Transverse colon (tissue), 4 donors: Measurements from ENCODE around the gene GLYR1. TPM values are rescaled to one million over a fixed set of nuclear protein-coding genes. Genes with fewer than 3 reads are reported as not detected.

Experiments used
- DNase-seq: peaks from one replicate; pipeline ENCODE4 v3.0.0-alpha.2; 2019
- H3K27ac ChIP-seq, 4 donors: fragments of 200-600 bp; sonication (generic); 2 replicates each; pipeline ENCODE4 v1.5.1; 2016 to 2018; ENCODE audit warnings: inconsistent platforms in 4 of 4
- H3K27me3 ChIP-seq: fragments of 200-600 bp; sonication (generic); 2 replicates; pipeline ENCODE4 v1.5.1; 2017; ENCODE audit warnings: inconsistent platforms
- H3K36me3 ChIP-seq, 4 donors: fragments of 200-600 bp; sonication (generic); 2 replicates each; pipeline ENCODE4 v1.5.1; 2017 to 2019; ENCODE audit warnings: inconsistent platforms in 4 of 4
- H3K4me1 ChIP-seq, 4 donors: fragments of 200-600 bp; sonication (generic); 2 replicates each; pipeline ENCODE4 v1.5.1; 2017 to 2020; ENCODE audit warnings: inconsistent platforms in 4 of 4
- H3K4me3 ChIP-seq, 4 donors: fragments of 200-600 bp; sonication (generic); 1 replicate in 1 of 4; 2 replicates in 3 of 4; pipeline versions ENCODE4 v1.5.1 to v1.6.1; 2017 to 2019; ENCODE audit warnings: inconsistent platforms in 4 of 4
- H3K9me3 ChIP-seq, 2 donors: fragments of 200-600 bp; sonication (generic); 2 replicates each; pipeline ENCODE4 v1.5.1; 2017 to 2019; ENCODE audit warnings: inconsistent platforms in 2 of 2
- EP300 ChIP-seq: sonication (generic); formaldehyde crosslinking; IDR thresholded peaks from one replicate; pipeline ENCODE4 v1.6.1; 2017; ENCODE audit warnings: antibody characterized with exemption, low read depth
- POLR2A ChIP-seq: fragments of 450-650 bp; IDR thresholded peaks from one replicate; pipeline ENCODE4 v1.6.1; 2016; ENCODE audit warnings: antibody characterized with exemption, mild to moderate bottlenecking, moderate library complexity
- POLR2AphosphoS5 ChIP-seq, 3 donors: sonication (generic); formaldehyde crosslinking; IDR thresholded peaks; one replicate each; pipeline ENCODE4 v1.6.1; 2016; ENCODE audit warnings: antibody characterized with exemption in 3 of 3
- WGBS, 2 donors: methylation state at CpG; one replicate each; pipeline ENCODE4 v1.1.5; 2018; ENCODE audit warnings: low coverage in 1 of 2; 5-methylcytosine and 5-hydroxymethylcytosine counted together
- in situ Hi-C, 4 donors: fragments of 200-750 bp; cut with MboI; loops; one replicate each; pipeline versions ENCODE4 v1.15.0 to v1.15.1; 2017; ENCODE audit warnings: low sequenced_read_pairs in 3 of 4, low pct_ligation_motif_present in 1 of 4, low pct_unique_long_range_greater_than_20kb in 1 of 4
- intact Hi-C: fragments of 100-400 bp; cut with DNase I; formaldehyde crosslinking; loops from one replicate; pipeline ENCODE4 v1.15.1; 2023; ENCODE audit warnings: low total_unique reads
- total RNA-seq, 4 donors: library from RNA; depleted of rRNA; stranded (reverse); fragments of >200 nt; gene quantifications; one replicate each; pipeline ENCODE4 v1.1.0, GENCODE V29; 2016
- TF ChIP-seq, protein P1 (sequence below), 5 experiments: fragments of 200-600 bp in 3 of 5; fragments of 450-650 bp in 2 of 5; sonication (generic) in 3 of 5; IDR thresholded peaks; 1 replicate in 2 of 5; 2 replicates in 3 of 5; pipeline ENCODE4 v1.5.1; 2016 to 2017; ENCODE audit warnings: antibody characterized with exemption in 5 of 5, inconsistent platforms in 3 of 5, mild to moderate bottlenecking in 2 of 5, moderate library complexity in 1 of 5

GLYR1 gene
- total RNA-seq, 4 donors from 2014 or later: 50.2 to 88.4 (median 74.0) TPM

DNA sequence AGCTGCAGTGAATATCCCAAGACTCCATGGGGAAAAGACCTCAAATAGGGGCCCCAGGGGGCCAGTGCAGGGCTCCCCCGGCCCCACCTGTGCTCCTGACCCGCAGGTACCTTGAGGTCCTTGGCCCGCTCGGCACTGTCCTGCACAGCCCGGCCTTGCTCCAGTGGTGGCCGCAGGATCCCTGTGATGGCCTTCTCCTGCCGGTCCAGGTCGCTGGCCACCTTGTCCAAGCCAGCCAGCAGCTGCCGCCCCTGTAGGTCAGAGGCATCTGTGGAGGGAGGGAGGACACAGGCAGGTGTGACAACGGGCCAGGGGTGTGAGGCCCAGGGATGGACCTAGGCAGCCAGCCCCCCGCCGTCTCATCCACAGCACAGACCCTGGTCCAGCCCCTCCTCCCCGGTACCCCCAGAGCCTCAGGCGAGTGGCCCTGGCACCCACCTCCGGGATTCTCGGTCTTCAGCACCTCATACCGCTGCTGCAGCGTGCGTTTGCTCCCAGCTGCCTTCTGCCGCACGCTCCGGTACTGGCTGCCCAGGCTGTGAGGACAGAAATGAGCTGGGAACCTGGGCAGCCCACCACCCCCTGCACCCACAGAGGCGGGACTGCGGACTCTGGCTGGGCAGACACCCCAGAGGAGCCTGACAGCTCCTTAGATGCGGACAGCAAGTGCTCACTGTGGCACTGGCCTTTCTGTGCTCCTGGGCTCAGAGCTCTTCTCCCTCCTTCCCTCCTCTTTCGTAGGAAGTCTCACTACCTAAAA, 46.2 kb upstream of the GLYR1 start:
- in situ Hi-C loops (no loop called here), intact Hi-C loops (no loop called here)
- Histone ChIP-seq H3K4me3 (no peak overlapping the region), H3K36me3 (peaks cover 0 to 4% (median 0%) of the 10 kb centered on the region in 4 donors), H3K27ac (no peak overlapping the region), H3K4me1 (peaks cover 0 to 9% (median 0%) of the 10 kb centered on the region in 4 donors), H3K9me3 (no peaks in the 10 kb centered on the region), H3K27me3 (no peaks in the 10 kb centered on the region)
- WGBS, 2 donors: 89% methylated on average over 20 of the region's 26 CpGs; no CpG with 5 or more reads in 1 of the 2 donors
- TF ChIP-seq EP300: no peak
- TF ChIP-seq, protein P1, sequence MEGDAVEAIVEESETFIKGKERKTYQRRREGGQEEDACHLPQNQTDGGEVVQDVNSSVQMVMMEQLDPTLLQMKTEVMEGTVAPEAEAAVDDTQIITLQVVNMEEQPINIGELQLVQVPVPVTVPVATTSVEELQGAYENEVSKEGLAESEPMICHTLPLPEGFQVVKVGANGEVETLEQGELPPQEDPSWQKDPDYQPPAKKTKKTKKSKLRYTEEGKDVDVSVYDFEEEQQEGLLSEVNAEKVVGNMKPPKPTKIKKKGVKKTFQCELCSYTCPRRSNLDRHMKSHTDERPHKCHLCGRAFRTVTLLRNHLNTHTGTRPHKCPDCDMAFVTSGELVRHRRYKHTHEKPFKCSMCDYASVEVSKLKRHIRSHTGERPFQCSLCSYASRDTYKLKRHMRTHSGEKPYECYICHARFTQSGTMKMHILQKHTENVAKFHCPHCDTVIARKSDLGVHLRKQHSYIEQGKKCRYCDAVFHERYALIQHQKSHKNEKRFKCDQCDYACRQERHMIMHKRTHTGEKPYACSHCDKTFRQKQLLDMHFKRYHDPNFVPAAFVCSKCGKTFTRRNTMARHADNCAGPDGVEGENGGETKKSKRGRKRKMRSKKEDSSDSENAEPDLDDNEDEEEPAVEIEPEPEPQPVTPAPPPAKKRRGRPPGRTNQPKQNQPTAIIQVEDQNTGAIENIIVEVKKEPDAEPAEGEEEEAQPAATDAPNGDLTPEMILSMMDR (IDR thresholded peaks at IDR 0.05): no peak
- DNase-seq: no peak

DNA sequence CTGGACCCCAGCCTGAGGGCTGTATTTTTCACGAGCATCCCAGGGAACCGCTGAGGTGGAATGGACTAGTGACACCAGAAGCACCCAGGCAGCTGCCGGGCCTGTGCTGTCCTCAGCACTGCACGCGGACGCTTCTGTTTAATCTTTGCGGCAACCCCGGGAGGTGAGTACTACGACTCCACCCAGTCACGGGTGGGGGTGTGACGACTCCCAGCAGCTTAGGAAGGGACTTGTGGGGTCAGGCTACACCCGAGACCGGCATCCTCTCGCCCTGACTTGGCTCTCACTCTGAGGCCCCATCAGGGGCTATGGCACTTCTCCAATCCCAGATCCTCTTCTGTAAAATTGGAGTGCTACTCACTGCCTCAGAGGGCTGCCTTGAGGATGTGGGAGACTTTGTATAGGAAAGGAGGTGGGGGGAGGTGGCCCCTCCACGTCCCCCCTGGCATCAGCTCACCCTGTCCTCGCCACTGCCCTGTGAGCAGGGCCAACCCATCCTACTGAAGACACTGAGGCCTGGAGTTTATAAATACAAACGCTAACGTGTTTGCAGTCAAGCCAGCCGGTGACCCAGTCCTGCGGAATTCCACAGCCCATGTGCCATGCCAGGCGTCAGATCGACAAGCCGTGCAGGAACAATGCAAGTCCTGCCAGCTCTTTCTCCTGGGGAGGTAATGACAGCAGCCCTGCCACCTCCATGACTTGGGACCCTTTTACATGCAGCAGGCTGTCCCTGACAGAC, 45.4 kb upstream of the GLYR1 start:
- TF ChIP-seq POLR2AphosphoS5 (IDR thresholded peaks at IDR 0.05): no peak
- TF ChIP-seq, protein P1 (IDR thresholded peaks at IDR 0.05): no peak
- no peak for TF ChIP-seq POLR2A
- no peak for TF ChIP-seq EP300
- in situ Hi-C loops: no loop called here
- WGBS, 2 donors: 49 to 75% methylated on average over 2 to 23 of the region's 23 CpGs
- DNase-seq: no peak
- no peak overlapping the region for H3K4me3 ChIP-seq
- intact Hi-C loops: no loop called here
- H3K9me3 ChIP-seq: no peaks in the 10 kb centered on the region
- H3K36me3 ChIP-seq: peaks cover 0 to 7% (median 0%) of the 10 kb centered on the region in 4 donors
- H3K27me3 ChIP-seq: no peaks in the 10 kb centered on the region
- peaks cover 0 to 9% (median 0%) of the 10 kb centered on the region in 4 donors for H3K4me1 ChIP-seq
- H3K27ac ChIP-seq: no peak overlapping the region

DNA sequence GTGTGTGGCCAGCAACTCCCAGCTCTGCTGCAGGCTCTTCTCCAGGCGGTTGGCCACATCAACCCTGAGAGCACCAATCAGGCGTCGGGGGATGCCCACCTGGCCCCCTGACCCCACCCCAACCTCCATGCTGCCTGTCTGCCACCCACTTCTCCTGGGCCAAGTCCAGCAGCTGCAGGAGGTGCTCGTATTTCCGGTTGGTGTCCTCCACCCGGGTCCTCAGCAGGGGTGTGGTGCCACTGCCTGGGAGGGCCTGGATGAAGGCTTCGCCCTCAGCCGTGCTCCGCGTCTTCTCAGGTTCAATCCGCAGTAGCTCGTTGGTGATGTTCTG, 44.8 kb upstream of the GLYR1 start:
- peaks cover 0 to 11% (median 0%) of the 10 kb centered on the region in 4 donors for H3K36me3 ChIP-seq
- H3K4me1 ChIP-seq: peaks cover 0 to 9% (median 0%) of the 10 kb centered on the region in 4 donors
- H3K27ac ChIP-seq: no peak overlapping the region
- no peaks in the 10 kb centered on the region for H3K27me3 ChIP-seq
- no peak for DNase-seq
- TF ChIP-seq EP300: no peak
- no peak for TF ChIP-seq POLR2AphosphoS5 (IDR thresholded peaks at IDR 0.05)
- no peak for TF ChIP-seq POLR2A
- TF ChIP-seq, protein P1 (IDR thresholded peaks at IDR 0.05): no peak
- intact Hi-C loops: no loop called here
- no peaks in the 10 kb centered on the region for H3K9me3 ChIP-seq
- no peak overlapping the region for H3K4me3 ChIP-seq
- 75% methylated on average over 12 of the region's 12 CpGs; no CpG with 5 or more reads in 1 of the 2 donors for WGBS, 2 donors
- in situ Hi-C loops: no loop called here

DNA sequence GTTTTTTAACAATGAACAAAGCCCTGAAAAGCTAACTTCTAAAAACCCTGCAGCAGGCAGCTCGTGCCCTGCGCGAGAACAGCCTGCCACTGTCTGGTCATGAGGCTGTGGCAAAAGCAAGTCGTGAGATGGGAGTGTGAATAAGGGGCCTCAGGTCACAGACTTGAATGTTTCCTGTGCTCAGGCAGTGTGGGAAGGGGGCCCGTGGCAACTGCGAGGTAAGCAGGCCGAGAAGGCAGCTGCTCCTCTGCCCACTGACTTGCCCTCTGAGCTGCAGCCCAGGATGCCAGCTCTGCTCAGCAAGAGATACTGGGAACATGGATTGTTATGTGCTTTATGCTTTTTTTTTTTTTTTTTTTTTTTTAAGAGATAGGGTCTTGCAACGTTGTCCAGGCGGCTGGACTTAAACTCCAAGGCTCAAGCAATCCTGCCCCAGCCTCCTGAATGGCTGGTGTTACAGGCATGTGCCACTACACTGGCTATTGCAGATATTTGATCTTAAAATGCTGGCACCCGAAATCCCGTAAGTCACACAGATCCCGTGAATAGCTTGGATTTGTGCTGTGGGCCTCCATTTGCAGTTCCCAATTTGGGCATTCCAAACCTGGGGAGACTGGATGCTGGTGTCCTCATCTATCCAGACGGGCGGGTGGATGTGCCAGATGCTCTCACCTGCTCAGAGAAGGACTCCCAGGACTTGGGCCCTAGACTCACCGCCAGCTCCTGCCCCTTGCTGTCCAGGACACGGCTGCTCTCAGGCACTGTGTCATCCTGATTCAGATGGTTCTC, 44.2 kb upstream of the GLYR1 start:
- 87% methylated on average over 16 of the region's 16 CpGs; no CpG with 5 or more reads in 1 of the 2 donors for WGBS, 2 donors
- Histone ChIP-seq H3K4me3 (no peak overlapping the region), H3K36me3 (peaks cover 0 to 16% (median 0%) of the 10 kb centered on the region in 4 donors), H3K27ac (no peak overlapping the region), H3K27me3 (no peaks in the 10 kb centered on the region), H3K4me1 (peaks cover 0 to 9% (median 0%) of the 10 kb centered on the region in 4 donors), H3K9me3 (no peaks in the 10 kb centered on the region)
- TF ChIP-seq POLR2A (no peak), EP300 (no peak), POLR2AphosphoS5 (IDR thresholded peaks at IDR 0.05) (no peak)
- TF ChIP-seq, protein P1 (IDR thresholded peaks at IDR 0.05): no peak
- in situ Hi-C loops: no loop called here
- intact Hi-C loops: no loop called here
- DNase-seq: no peak
